ENCODE measurements around the gene KEAP1.

- TF ChIP-seq YY1 (IDR thresholded peaks at IDR 0.05; ENCODE audit: low read depth, low read length) (no peak), TAF7 (optimal IDR thresholded peaks at IDR 0.05; ENCODE audit: borderline replicate concordance, low read depth, low read length) (no peak), CTCF (IDR thresholded peaks at IDR 0.05; ENCODE audit: control extremely low read depth in 1 of 3, insufficient read depth in 1 of 3, low read depth in 1 of 3, low read length in 3 of 3) (no peak), USF2 (IDR thresholded peaks at IDR 0.05; ENCODE audit: low read length) (no peak), CEBPB (IDR thresholded peaks at IDR 0.05; ENCODE audit: low read depth, low read length) (no peak), RNF2 (IDR thresholded peaks at IDR 0.05; ENCODE audit: borderline replicate concordance, low read depth, low read length, missing control alignments, poor library complexity, severe bottlenecking) (no peak), SIX5 (IDR thresholded peaks at IDR 0.05; ENCODE audit: low read depth, low read length) (no peak)
Measured at GRCh38 chr19:10537668-10538067, 34.5 kb upstream of the KEAP1 start.

Measured in H1 (cell line).